NCI-H187 (cell line): ENCODE data around the gene PLXND1.

Experiments used
- DNase-seq, 2 experiments: peaks; one replicate each; lab custom pipeline; 2025; lab: John Stamatoyannopoulos, UW

Gene PLXND1

GRCh38 chr3:129601713-129602112 lies 4.8 kb downstream of the PLXND1 start:
- no peak for DNase-seq

GRCh38 chr3:129600348-129600747 lies 6.1 kb downstream of the PLXND1 start:
- no peak for DNase-seq

- DNase-seq: no peak
Measured at GRCh38 chr3:129599607-129600006, 6.9 kb downstream of the PLXND1 start.

- no peak for DNase-seq
Measured at GRCh38 chr3:129599073-129599472, 7.4 kb downstream of the PLXND1 start.

- DNase-seq: no peak
Measured at GRCh38 chr3:129598484-129598883, 8.0 kb downstream of the PLXND1 start.

GRCh38 chr3:129598000-129598381 lies 8.5 kb downstream of the PLXND1 start:
- DNase-seq: no peak

- DNase-seq: no peak
Measured at GRCh38 chr3:129597087-129597999, 9.1 kb downstream of the PLXND1 start.

- no peak for DNase-seq
Measured at GRCh38 chr3:129596194-129597086, 10.0 kb downstream of the PLXND1 start.

- no peak for DNase-seq
Measured at GRCh38 chr3:129595544-129596193, 10.8 kb downstream of the PLXND1 start.

GRCh38 chr3:129594907-129595390 lies 11.5 kb downstream of the PLXND1 start:
- DNase-seq: no peak

- no peak for DNase-seq
Measured at GRCh38 chr3:129594409-129594808, 12.1 kb downstream of the PLXND1 start.

GRCh38 chr3:129593595-129594339 lies 12.7 kb downstream of the PLXND1 start:
- DNase-seq: peak; percentile 73 to 81

- DNase-seq: no peak
Measured at GRCh38 chr3:129593230-129593594, 13.3 kb downstream of the PLXND1 start.

- DNase-seq: no peak
Measured at GRCh38 chr3:129592381-129593131, 13.9 kb downstream of the PLXND1 start.

- no peak for DNase-seq
Measured at GRCh38 chr3:129591932-129592331, 14.5 kb downstream of the PLXND1 start.

GRCh38 chr3:129590215-129590614 lies 16.3 kb downstream of the PLXND1 start:
- no peak for DNase-seq

GRCh38 chr3:129587566-129588210 lies 18.8 kb downstream of the PLXND1 start:
- no peak for DNase-seq

GRCh38 chr3:129586746-129587430 lies 19.6 kb downstream of the PLXND1 start:
- no peak for DNase-seq

- no peak for DNase-seq
Measured at GRCh38 chr3:129585949-129586657, 20.4 kb downstream of the PLXND1 start.
